WTC11 (cell line): ENCODE measurements around the gene AMBP. TPM values are rescaled to one million over a fixed set of nuclear protein-coding genes. Genes with fewer than 3 reads are reported as not detected.

ENCODE experiments used
- ATAC-seq: fragments of 200-7000 bp; cut with Tn5 transposase; 2 replicates; pipeline ENCODE4 v1.10.0; 2021; ENCODE audit warnings: mild to moderate bottlenecking, moderate library complexity
- CTCF ChIA-PET: fragments of 300-600 bp; sonication (Branson Sonifier 250); formaldehyde crosslinking; loops from one replicate; lab custom pipeline; 2021; ENCODE audit warnings: antibody characterized with exemption; lab: Charles Lee
- POLR2A ChIA-PET: fragments of 350-600 bp; sonication (Branson Sonifier 250); formaldehyde crosslinking; loops from one replicate; lab custom pipeline; 2021; ENCODE audit warnings: antibody characterized with exemption; lab: Charles Lee
- DNase-seq: peaks from one replicate; pipeline ENCODE4 v3.0.0; 2021; ENCODE audit warnings: low spot score
- H3K27ac Mint-ChIP-seq: 2 replicates; pipeline ENCODE4 v1.8.0; 2021; ENCODE audit warnings: mixed read lengths
- H3K27me3 Mint-ChIP-seq: 2 replicates; pipeline ENCODE4 v1.8.0; 2021; ENCODE audit warnings: low read depth, mild to moderate bottlenecking, moderate library complexity, mixed read lengths
- H3K36me3 Mint-ChIP-seq: 2 replicates; pipeline ENCODE4 v1.8.0; 2021; ENCODE audit warnings: mixed read lengths
- H3K4me1 Mint-ChIP-seq: 2 replicates; pipeline ENCODE4 v1.8.0; 2022; ENCODE audit warnings: mixed read lengths
- H3K4me3 Mint-ChIP-seq: 2 replicates; pipeline ENCODE4 v1.8.0; 2021; ENCODE audit warnings: mild to moderate bottlenecking, moderate library complexity, mixed read lengths
- H3K9me3 Mint-ChIP-seq: 2 replicates; pipeline ENCODE4 v1.8.0; 2021; ENCODE audit warnings: mixed read lengths
- ATF1 ChIP-seq: sonication (generic); formaldehyde crosslinking; IDR thresholded peaks from 2 replicates; pipeline ENCODE4 v1.8.1; 2023; ENCODE audit warnings: mild to moderate bottlenecking, moderate library complexity, missing genetic modification reagents
- CREM ChIP-seq: sonication (generic); formaldehyde crosslinking; IDR thresholded peaks from 2 replicates; pipeline ENCODE4 v1.8.1; 2022; ENCODE audit warnings: mild to moderate bottlenecking, missing genetic modification reagents, moderate library complexity
- EMX1 ChIP-seq: fragments of 250-450 bp; sonication (Bioruptor Pico); IDR thresholded peaks from 2 replicates; pipeline ENCODE4 v1.8.0; 2021; ENCODE audit warnings: mild to moderate bottlenecking
- GRHL2 ChIP-seq: fragments of 250-450 bp; sonication (Bioruptor Pico); IDR thresholded peaks from 2 replicates; pipeline ENCODE4 v1.8.0; 2022; ENCODE audit warnings: mild to moderate bottlenecking, moderate library complexity; ENCODE audit not compliant: insufficient replicate concordance, severe bottlenecking
- HMGA2 ChIP-seq: fragments of 250-450 bp; sonication (Bioruptor Pico); IDR thresholded peaks from 2 replicates; pipeline ENCODE4 v1.4.0; 2021; ENCODE audit warnings: mild to moderate bottlenecking, moderate library complexity
- MYBL2 ChIP-seq: sonication (generic); formaldehyde crosslinking; IDR thresholded peaks from 2 replicates; pipeline ENCODE4 v1.8.1; 2023; ENCODE audit warnings: mild to moderate bottlenecking, moderate library complexity, missing genetic modification reagents
- NFE2L1 ChIP-seq: sonication (generic); formaldehyde crosslinking; IDR thresholded peaks from 2 replicates; pipeline ENCODE4 v1.8.1; 2023; ENCODE audit warnings: missing genetic modification reagents
- PRRX2 ChIP-seq: fragments of 250-450 bp; sonication (Bioruptor Pico); IDR thresholded peaks from 2 replicates; pipeline ENCODE4 v1.8.0; 2021; ENCODE audit warnings: mild to moderate bottlenecking
- RELA ChIP-seq: sonication (generic); formaldehyde crosslinking; IDR thresholded peaks from 2 replicates; pipeline ENCODE4 v1.8.1; 2022; ENCODE audit warnings: missing genetic modification reagents, mild to moderate bottlenecking, borderline replicate concordance
- SMAD4 ChIP-seq: sonication (generic); formaldehyde crosslinking; IDR thresholded peaks from 2 replicates; pipeline ENCODE4 v1.8.0; 2022; ENCODE audit warnings: mild to moderate bottlenecking, missing genetic modification reagents
- SOX15 ChIP-seq: fragments of 250-450 bp; sonication (Bioruptor Pico); IDR thresholded peaks from 2 replicates; pipeline ENCODE4 v1.9.0; 2021; ENCODE audit warnings: mild to moderate bottlenecking
- ZNF671 ChIP-seq: fragments of 250-450 bp; sonication (Bioruptor Pico); IDR thresholded peaks from 2 replicates; pipeline ENCODE4 v1.8.0; 2021; ENCODE audit warnings: mild to moderate bottlenecking
- total RNA-seq: library from RNA; stranded (reverse); gene quantifications from 3 replicates; pipeline ENCODE4 v1.2.3, GENCODE V29; 2021
- TF ChIP-seq, protein P1 (sequence below): sonication (generic); formaldehyde crosslinking; IDR thresholded peaks from 2 replicates; pipeline ENCODE4 v1.8.1; 2023; ENCODE audit warnings: mild to moderate bottlenecking, missing genetic modification reagents, borderline replicate concordance
- TF ChIP-seq, protein P2 (sequence below): sonication (generic); formaldehyde crosslinking; IDR thresholded peaks from 2 replicates; pipeline ENCODE4 v1.8.1; 2022; ENCODE audit warnings: low read depth, missing genetic modification reagents, borderline replicate concordance
- TF ChIP-seq, protein P3 (sequence below): sonication (generic); formaldehyde crosslinking; IDR thresholded peaks from 2 replicates; pipeline ENCODE4 v1.8.1; 2023; ENCODE audit warnings: mild to moderate bottlenecking, moderate library complexity, missing genetic modification reagents
- TF ChIP-seq, protein P4 (sequence below): sonication (generic); formaldehyde crosslinking; IDR thresholded peaks from 2 replicates; pipeline ENCODE4 v1.8.1; 2022; ENCODE audit warnings: mild to moderate bottlenecking, missing genetic modification reagents, moderate library complexity, borderline replicate concordance
- TF ChIP-seq, protein P5 (sequence below): sonication (generic); formaldehyde crosslinking; IDR thresholded peaks from 2 replicates; pipeline ENCODE4 v1.8.0; 2023; ENCODE audit warnings: missing genetic modification reagents
- TF ChIP-seq, protein P6 (sequence below): sonication (generic); formaldehyde crosslinking; IDR thresholded peaks from 2 replicates; pipeline ENCODE4 v1.8.0; 2022; ENCODE audit warnings: mild to moderate bottlenecking, missing genetic modification reagents
- TF ChIP-seq, protein P7 (sequence below): sonication (generic); formaldehyde crosslinking; IDR thresholded peaks from 2 replicates; pipeline ENCODE4 v1.8.1; 2022; ENCODE audit warnings: low read depth, mild to moderate bottlenecking, moderate library complexity, missing genetic modification reagents, borderline replicate concordance
- TF ChIP-seq, protein P8 (sequence below): fragments of 250-450 bp; sonication (Bioruptor Pico); IDR thresholded peaks from 2 replicates; pipeline ENCODE4 v1.9.0; 2021; ENCODE audit warnings: mild to moderate bottlenecking, borderline replicate concordance

Gene AMBP
- total RNA-seq, 1 experiment from 2014 or later, result 3.3 TPM

DNA sequence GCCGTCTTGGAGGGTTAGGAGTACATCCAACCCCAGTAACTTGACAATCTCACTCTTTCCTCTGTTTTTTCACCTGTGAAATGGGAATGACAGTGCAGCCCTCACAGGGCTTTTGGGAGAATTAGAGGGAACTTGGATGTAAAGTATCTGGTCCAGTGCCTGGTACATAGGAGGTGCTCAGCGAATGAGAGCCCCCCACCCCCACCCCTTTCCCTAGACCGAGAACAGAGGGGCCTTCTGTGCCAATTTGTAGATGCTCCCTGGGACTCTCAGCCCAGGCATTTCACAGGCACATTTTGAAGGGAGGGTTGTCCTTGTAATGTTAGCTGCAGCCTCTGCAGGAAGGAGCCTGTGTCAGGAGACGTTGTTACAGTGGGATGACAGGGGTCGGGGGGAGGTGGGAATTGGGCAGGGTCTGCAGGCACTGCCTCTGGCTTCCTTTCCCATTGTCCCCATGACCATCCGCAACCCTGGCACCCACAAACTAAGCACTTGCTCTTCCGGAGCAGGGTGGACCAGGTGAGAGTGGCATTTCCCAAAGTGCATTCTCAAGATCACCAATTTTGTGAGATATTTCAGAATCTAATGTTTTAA lies 47.0 kb downstream of the AMBP start (continued):
- TF ChIP-seq, protein P1, sequence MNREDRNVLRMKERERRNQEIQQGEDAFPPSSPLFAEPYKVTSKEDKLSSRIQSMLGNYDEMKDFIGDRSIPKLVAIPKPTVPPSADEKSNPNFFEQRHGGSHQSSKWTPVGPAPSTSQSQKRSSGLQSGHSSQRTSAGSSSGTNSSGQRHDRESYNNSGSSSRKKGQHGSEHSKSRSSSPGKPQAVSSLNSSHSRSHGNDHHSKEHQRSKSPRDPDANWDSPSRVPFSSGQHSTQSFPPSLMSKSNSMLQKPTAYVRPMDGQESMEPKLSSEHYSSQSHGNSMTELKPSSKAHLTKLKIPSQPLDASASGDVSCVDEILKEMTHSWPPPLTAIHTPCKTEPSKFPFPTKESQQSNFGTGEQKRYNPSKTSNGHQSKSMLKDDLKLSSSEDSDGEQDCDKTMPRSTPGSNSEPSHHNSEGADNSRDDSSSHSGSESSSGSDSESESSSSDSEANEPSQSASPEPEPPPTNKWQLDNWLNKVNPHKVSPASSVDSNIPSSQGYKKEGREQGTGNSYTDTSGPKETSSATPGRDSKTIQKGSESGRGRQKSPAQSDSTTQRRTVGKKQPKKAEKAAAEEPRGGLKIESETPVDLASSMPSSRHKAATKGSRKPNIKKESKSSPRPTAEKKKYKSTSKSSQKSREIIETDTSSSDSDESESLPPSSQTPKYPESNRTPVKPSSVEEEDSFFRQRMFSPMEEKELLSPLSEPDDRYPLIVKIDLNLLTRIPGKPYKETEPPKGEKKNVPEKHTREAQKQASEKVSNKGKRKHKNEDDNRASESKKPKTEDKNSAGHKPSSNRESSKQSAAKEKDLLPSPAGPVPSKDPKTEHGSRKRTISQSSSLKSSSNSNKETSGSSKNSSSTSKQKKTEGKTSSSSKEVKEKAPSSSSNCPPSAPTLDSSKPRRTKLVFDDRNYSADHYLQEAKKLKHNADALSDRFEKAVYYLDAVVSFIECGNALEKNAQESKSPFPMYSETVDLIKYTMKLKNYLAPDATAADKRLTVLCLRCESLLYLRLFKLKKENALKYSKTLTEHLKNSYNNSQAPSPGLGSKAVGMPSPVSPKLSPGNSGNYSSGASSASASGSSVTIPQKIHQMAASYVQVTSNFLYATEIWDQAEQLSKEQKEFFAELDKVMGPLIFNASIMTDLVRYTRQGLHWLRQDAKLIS, result no peak
- TF ChIP-seq, protein P2, sequence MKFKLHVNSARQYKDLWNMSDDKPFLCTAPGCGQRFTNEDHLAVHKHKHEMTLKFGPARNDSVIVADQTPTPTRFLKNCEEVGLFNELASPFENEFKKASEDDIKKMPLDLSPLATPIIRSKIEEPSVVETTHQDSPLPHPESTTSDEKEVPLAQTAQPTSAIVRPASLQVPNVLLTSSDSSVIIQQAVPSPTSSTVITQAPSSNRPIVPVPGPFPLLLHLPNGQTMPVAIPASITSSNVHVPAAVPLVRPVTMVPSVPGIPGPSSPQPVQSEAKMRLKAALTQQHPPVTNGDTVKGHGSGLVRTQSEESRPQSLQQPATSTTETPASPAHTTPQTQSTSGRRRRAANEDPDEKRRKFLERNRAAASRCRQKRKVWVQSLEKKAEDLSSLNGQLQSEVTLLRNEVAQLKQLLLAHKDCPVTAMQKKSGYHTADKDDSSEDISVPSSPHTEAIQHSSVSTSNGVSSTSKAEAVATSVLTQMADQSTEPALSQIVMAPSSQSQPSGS (CRISPR knock-in tag), result no peak
- no peak for TF ChIP-seq EMX1
- no peak for TF ChIP-seq ZNF671 (CRISPR knock-in tag)
- TF ChIP-seq GRHL2 (CRISPR knock-in tag), result no peak
- TF ChIP-seq PRRX2 (CRISPR knock-in tag), result no peak
- TF ChIP-seq, protein P3, sequence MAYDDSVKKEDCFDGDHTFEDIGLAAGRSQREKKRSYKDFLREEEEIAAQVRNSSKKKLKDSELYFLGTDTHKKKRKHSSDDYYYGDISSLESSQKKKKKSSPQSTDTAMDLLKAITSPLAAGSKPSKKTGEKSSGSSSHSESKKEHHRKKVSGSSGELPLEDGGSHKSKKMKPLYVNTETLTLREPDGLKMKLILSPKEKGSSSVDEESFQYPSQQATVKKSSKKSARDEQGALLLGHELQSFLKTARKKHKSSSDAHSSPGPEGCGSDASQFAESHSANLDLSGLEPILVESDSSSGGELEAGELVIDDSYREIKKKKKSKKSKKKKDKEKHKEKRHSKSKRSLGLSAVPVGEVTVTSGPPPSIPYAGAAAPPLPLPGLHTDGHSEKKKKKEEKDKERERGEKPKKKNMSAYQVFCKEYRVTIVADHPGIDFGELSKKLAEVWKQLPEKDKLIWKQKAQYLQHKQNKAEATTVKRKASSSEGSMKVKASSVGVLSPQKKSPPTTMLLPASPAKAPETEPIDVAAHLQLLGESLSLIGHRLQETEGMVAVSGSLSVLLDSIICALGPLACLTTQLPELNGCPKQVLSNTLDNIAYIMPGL, result no peak
- no peak for TF ChIP-seq ATF1 (CRISPR knock-in tag)
- TF ChIP-seq, protein P4, sequence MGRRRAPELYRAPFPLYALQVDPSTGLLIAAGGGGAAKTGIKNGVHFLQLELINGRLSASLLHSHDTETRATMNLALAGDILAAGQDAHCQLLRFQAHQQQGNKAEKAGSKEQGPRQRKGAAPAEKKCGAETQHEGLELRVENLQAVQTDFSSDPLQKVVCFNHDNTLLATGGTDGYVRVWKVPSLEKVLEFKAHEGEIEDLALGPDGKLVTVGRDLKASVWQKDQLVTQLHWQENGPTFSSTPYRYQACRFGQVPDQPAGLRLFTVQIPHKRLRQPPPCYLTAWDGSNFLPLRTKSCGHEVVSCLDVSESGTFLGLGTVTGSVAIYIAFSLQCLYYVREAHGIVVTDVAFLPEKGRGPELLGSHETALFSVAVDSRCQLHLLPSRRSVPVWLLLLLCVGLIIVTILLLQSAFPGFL (CRISPR knock-in tag), result no peak
- no peak for TF ChIP-seq CREM (CRISPR knock-in tag)
- TF ChIP-seq, protein P5, sequence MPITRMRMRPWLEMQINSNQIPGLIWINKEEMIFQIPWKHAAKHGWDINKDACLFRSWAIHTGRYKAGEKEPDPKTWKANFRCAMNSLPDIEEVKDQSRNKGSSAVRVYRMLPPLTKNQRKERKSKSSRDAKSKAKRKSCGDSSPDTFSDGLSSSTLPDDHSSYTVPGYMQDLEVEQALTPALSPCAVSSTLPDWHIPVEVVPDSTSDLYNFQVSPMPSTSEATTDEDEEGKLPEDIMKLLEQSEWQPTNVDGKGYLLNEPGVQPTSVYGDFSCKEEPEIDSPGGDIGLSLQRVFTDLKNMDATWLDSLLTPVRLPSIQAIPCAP (CRISPR knock-in tag), result no peak
- no peak for TF ChIP-seq SMAD4
- TF ChIP-seq RELA (CRISPR knock-in tag), result no peak
- TF ChIP-seq MYBL2 (CRISPR knock-in tag), result no peak

DNA sequence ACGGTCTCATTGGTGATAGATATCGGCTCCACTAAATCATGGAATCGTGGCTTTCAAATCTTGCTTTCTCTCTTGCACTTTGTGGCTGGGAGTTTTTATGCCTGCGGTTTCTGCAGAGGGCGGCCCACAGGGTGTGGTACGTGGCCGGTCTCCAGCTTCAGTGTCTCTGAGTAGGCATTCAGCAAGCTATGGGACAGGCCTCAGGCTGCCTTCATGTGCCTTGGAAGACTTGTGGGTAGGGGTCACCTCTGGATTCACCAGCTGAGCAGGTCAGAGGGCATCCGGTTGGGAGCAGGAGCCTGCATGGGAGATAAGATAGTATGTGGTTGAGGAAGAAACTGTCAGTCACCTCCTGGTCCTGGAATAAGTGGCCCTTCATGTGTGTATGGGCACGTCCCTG lies 47.7 kb downstream of the AMBP start:
- Mint-ChIP-seq H3K27me3 (no peaks in the 10 kb centered on the region), H3K4me3 (no peak overlapping the region), H3K27ac (no peak overlapping the region), H3K36me3 (peaks cover 8% of the 10 kb centered on the region; the same call in 1 of the 2 replicates), H3K9me3 (no peaks in the 10 kb centered on the region), H3K4me1 (peaks cover under 1% of the 10 kb centered on the region; the same call in 1 of the 2 replicates)
- ChIA-PET CTCF (no interaction called here), POLR2A (no interaction called here)
- DNase-seq (no peak), ATAC-seq (no peak)
- TF ChIP-seq NFE2L1 (CRISPR knock-in tag) (no peak), SOX15 (no peak), HMGA2 (CRISPR knock-in tag) (no peak), SMAD4 (no peak)
- TF ChIP-seq, protein P6, sequence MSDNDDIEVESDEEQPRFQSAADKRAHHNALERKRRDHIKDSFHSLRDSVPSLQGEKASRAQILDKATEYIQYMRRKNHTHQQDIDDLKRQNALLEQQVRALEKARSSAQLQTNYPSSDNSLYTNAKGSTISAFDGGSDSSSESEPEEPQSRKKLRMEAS (CRISPR knock-in tag), result no peak
- TF ChIP-seq, protein P2 (CRISPR knock-in tag), result no peak
- TF ChIP-seq, protein P7, sequence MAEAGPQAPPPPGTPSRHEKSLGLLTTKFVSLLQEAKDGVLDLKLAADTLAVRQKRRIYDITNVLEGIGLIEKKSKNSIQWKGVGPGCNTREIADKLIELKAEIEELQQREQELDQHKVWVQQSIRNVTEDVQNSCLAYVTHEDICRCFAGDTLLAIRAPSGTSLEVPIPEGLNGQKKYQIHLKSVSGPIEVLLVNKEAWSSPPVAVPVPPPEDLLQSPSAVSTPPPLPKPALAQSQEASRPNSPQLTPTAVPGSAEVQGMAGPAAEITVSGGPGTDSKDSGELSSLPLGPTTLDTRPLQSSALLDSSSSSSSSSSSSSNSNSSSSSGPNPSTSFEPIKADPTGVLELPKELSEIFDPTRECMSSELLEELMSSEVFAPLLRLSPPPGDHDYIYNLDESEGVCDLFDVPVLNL (CRISPR knock-in tag), result no peak
- TF ChIP-seq, protein P8, sequence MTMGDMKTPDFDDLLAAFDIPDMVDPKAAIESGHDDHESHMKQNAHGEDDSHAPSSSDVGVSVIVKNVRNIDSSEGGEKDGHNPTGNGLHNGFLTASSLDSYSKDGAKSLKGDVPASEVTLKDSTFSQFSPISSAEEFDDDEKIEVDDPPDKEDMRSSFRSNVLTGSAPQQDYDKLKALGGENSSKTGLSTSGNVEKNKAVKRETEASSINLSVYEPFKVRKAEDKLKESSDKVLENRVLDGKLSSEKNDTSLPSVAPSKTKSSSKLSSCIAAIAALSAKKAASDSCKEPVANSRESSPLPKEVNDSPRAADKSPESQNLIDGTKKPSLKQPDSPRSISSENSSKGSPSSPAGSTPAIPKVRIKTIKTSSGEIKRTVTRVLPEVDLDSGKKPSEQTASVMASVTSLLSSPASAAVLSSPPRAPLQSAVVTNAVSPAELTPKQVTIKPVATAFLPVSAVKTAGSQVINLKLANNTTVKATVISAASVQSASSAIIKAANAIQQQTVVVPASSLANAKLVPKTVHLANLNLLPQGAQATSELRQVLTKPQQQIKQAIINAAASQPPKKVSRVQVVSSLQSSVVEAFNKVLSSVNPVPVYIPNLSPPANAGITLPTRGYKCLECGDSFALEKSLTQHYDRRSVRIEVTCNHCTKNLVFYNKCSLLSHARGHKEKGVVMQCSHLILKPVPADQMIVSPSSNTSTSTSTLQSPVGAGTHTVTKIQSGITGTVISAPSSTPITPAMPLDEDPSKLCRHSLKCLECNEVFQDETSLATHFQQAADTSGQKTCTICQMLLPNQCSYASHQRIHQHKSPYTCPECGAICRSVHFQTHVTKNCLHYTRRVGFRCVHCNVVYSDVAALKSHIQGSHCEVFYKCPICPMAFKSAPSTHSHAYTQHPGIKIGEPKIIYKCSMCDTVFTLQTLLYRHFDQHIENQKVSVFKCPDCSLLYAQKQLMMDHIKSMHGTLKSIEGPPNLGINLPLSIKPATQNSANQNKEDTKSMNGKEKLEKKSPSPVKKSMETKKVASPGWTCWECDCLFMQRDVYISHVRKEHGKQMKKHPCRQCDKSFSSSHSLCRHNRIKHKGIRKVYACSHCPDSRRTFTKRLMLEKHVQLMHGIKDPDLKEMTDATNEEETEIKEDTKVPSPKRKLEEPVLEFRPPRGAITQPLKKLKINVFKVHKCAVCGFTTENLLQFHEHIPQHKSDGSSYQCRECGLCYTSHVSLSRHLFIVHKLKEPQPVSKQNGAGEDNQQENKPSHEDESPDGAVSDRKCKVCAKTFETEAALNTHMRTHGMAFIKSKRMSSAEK, result no peak
